H1 (cell line): ENCODE data around the gene SRP9. TPM values are rescaled to one million over a fixed set of nuclear protein-coding genes. Genes with fewer than 3 reads are reported as not detected.
"Not testable (repeated sequence)": the region's sequence is repeated elsewhere in the genome, so short reads cannot be mapped to it uniquely, and the experiment has no call there.

ENCODE experiments used
- CTCF ChIA-PET: fragments of 300-600 bp; sonication (Branson Sonifier 250); formaldehyde crosslinking; loops from one replicate; lab custom pipeline; 2021; ENCODE audit not compliant: partially characterized antibody; lab: Charles Lee
- POLR2A ChIA-PET: fragments of 300-600 bp; sonication (Branson Sonifier 250); formaldehyde crosslinking; loops from one replicate; lab custom pipeline; 2021; ENCODE audit warnings: inconsistent platforms; ENCODE audit not compliant: partially characterized antibody; lab: Charles Lee
- DNase-seq, 2 experiments: peaks; one replicate each; pipeline versions ENCODE4 v3.0.0 to v3.0.0-alpha.2; 2010 to 2022; ENCODE audit warnings: low spot score in 2 of 2, low read depth in 1 of 2, mixed read lengths in 1 of 2
- FAIRE-seq: peaks from 2 replicates; lab custom pipeline; 2011; peaks lifted over from hg19 to GRCh38; lab: Jason Lieb, UNC
- H2AFZ ChIP-seq: 2 replicates; pipeline ENCODE4 v1.8.1; 2012; ENCODE audit warnings: low read length, inconsistent platforms
- H2AK5ac ChIP-seq: 2 replicates; pipeline ENCODE4 v1.6.1; 2013; ENCODE audit warnings: low read depth, low read length
- H2BK120ac ChIP-seq: replicated peaks from 2 replicates; pipeline ENCODE3; 2013; ENCODE audit warnings: low read depth, low read length, inconsistent platforms
- H2BK12ac ChIP-seq: 2 replicates; pipeline ENCODE4 v1.6.1; 2013; ENCODE audit warnings: low read depth, low read length
- H2BK15ac ChIP-seq: 2 replicates; pipeline ENCODE4 v1.6.1; 2013; ENCODE audit warnings: low read length
- H2BK20ac ChIP-seq: 2 replicates; pipeline ENCODE4 v1.6.1; 2013; ENCODE audit warnings: low read length
- H2BK5ac ChIP-seq: 2 replicates; pipeline ENCODE4 v1.6.1; 2013; ENCODE audit warnings: low read depth, low read length
- H3K14ac ChIP-seq: 2 replicates; pipeline ENCODE4 v1.6.1; 2013; ENCODE audit warnings: inconsistent platforms; ENCODE audit not compliant: insufficient read length
- H3K18ac ChIP-seq: 2 replicates; pipeline ENCODE4 v1.6.1; 2013; ENCODE audit warnings: low read length; ENCODE audit errors: extremely low read depth
- H3K23ac ChIP-seq: 2 replicates; pipeline ENCODE4 v1.6.1; 2013; ENCODE audit warnings: inconsistent platforms; ENCODE audit not compliant: insufficient read length
- H3K23me2 ChIP-seq: 2 replicates; pipeline ENCODE4 v1.6.1; 2013; ENCODE audit warnings: low read depth, low read length
- H3K27ac ChIP-seq: 2 replicates; pipeline ENCODE4 v1.6.1; 2011; ENCODE audit warnings: low read depth, low read length, inconsistent platforms
- H3K27me3 ChIP-seq, 4 experiments: replicated peaks in 1 of 4; 1 replicate in 1 of 4; 2 replicates in 3 of 4; pipeline versions ENCODE4 v1.6.1 to v1.8.1; 2011 to 2013; ENCODE audit warnings: low read length in 3 of 4, mild to moderate bottlenecking in 3 of 4, inconsistent platforms in 2 of 4, mixed read lengths in 2 of 4, moderate library complexity in 1 of 4; ENCODE audit not compliant: control insufficient read depth in 3 of 4, insufficient read depth in 3 of 4; ENCODE audit errors: extremely low read depth in 1 of 4
- H3K36me3 ChIP-seq, 4 experiments: 2 replicates each; pipeline versions ENCODE4 v1.6.1 to v1.8.1; 2011 to 2013; ENCODE audit warnings: mild to moderate bottlenecking in 4 of 4, low read length in 3 of 4, moderate library complexity in 2 of 4, control low read depth in 1 of 4, inconsistent platforms in 1 of 4; ENCODE audit not compliant: insufficient read depth in 4 of 4, control insufficient read depth in 2 of 4
- H3K4ac ChIP-seq: replicated peaks from 2 replicates; pipeline ENCODE3; 2013; ENCODE audit warnings: low read length, low read depth, mixed read lengths, inconsistent platforms; ENCODE audit not compliant: insufficient read length
- H3K4me1 ChIP-seq, 4 experiments: replicated peaks in 1 of 4; 1 replicate in 1 of 4; 2 replicates in 3 of 4; pipeline versions ENCODE4 v1.6.1 to v1.8.1; 2011 to 2013; ENCODE audit warnings: low read length in 3 of 4, inconsistent platforms in 2 of 4, mixed read lengths in 1 of 4; ENCODE audit not compliant: insufficient read depth in 4 of 4, control insufficient read depth in 3 of 4
- H3K4me2 ChIP-seq, 2 experiments: 2 replicates each; pipeline versions ENCODE4 v1.6.1 to v1.8.1; 2011 to 2013; ENCODE audit warnings: low read depth in 2 of 2, low read length in 2 of 2, control low read depth in 1 of 2, inconsistent platforms in 1 of 2, mild to moderate bottlenecking in 1 of 2; ENCODE audit not compliant: insufficient read depth in 1 of 2
- H3K4me3 ChIP-seq, 4 experiments: fragments of 200-600, 300-600 bp in 1 of 4; sonication (generic), shearing (Covaris generic), sonication (Bioruptor Twin) in 1 of 4; 2 replicates each; pipeline versions ENCODE4 v1.5.1 to v1.8.1; 2011 to 2016; ENCODE audit warnings: low read length in 4 of 4, low read depth in 3 of 4, control low read depth in 2 of 4, inconsistent platforms in 2 of 4, mild to moderate bottlenecking in 2 of 4, mixed read lengths in 1 of 4, moderate library complexity in 1 of 4; ENCODE audit not compliant: insufficient read depth in 2 of 4; ENCODE audit errors: extremely low read depth in 1 of 4
- H3K56ac ChIP-seq: replicated peaks from 2 replicates; pipeline ENCODE3; 2013; ENCODE audit warnings: low read depth, mild to moderate bottlenecking, mixed read lengths, low read length, inconsistent platforms; ENCODE audit not compliant: insufficient read length
- H3K79me1 ChIP-seq: 2 replicates; pipeline ENCODE4 v1.6.1; 2013; ENCODE audit warnings: low read depth, low read length, control low read depth
- H3K79me2 ChIP-seq, 2 experiments: 2 replicates each; pipeline versions ENCODE4 v1.6.1 to v1.8.1; 2012 to 2013; ENCODE audit warnings: low read length in 2 of 2, mild to moderate bottlenecking in 2 of 2, inconsistent platforms in 1 of 2; ENCODE audit not compliant: insufficient read depth in 2 of 2, control insufficient read depth in 1 of 2
- H3K9ac ChIP-seq, 4 experiments: replicated peaks in 1 of 4; 1 replicate in 1 of 4; 2 replicates in 3 of 4; pipeline versions ENCODE4 v1.6.1 to v1.8.1; 2011 to 2013; ENCODE audit warnings: low read depth in 3 of 4, low read length in 3 of 4, control low read depth in 2 of 4, mild to moderate bottlenecking in 2 of 4, moderate library complexity in 2 of 4, inconsistent platforms in 1 of 4; ENCODE audit errors: extremely low read depth in 1 of 4
- H3K9me3 ChIP-seq, 2 experiments: 2 replicates each; pipeline versions ENCODE4 v1.6.1 to v1.8.1; 2012 to 2013; ENCODE audit warnings: mild to moderate bottlenecking in 2 of 2, moderate library complexity in 2 of 2, control low read depth in 1 of 2, inconsistent platforms in 1 of 2, low read depth in 1 of 2, low read length in 1 of 2, mixed read lengths in 1 of 2; ENCODE audit not compliant: insufficient read depth in 2 of 2
- H4K20me1 ChIP-seq, 2 experiments: replicated peaks in 1 of 2; 2 replicates each; pipeline versions ENCODE3 to v1.8.1; 2011 to 2013; ENCODE audit warnings: inconsistent platforms in 2 of 2, low read length in 2 of 2, mild to moderate bottlenecking in 1 of 2; ENCODE audit not compliant: insufficient read depth in 2 of 2, control insufficient read depth in 1 of 2
- H4K5ac ChIP-seq: 2 replicates; pipeline ENCODE4 v1.6.1; 2013; ENCODE audit warnings: low read length, low read depth, mixed read lengths, inconsistent platforms; ENCODE audit not compliant: insufficient read length
- H4K8ac ChIP-seq: 2 replicates; pipeline ENCODE4 v1.8.0; 2013; ENCODE audit warnings: mild to moderate bottlenecking, moderate library complexity, low read length, inconsistent platforms; ENCODE audit not compliant: insufficient read depth; ENCODE audit errors: extremely low read depth
- H4K91ac ChIP-seq: replicated peaks from 2 replicates; pipeline ENCODE3; 2013; ENCODE audit warnings: low read length, mixed read lengths, inconsistent platforms; ENCODE audit not compliant: insufficient read length
- GTF2F1 ChIP-seq: IDR thresholded peaks from 2 replicates; pipeline ENCODE4 v1.6.1; 2012; ENCODE audit warnings: low read depth, low read length, improper control_type of control experiment, borderline replicate concordance
- KDM4A ChIP-seq: IDR thresholded peaks from one replicate; pipeline ENCODE4 v1.7.1; 2012; ENCODE audit warnings: low read depth, mild to moderate bottlenecking, moderate library complexity, low read length, inconsistent platforms; ENCODE audit not compliant: severe bottlenecking
- POU5F1 ChIP-seq: IDR thresholded peaks from 2 replicates; pipeline ENCODE4 v1.6.1; 2011; ENCODE audit warnings: low read depth, mild to moderate bottlenecking, low read length, moderate library complexity
- SP1 ChIP-seq: IDR thresholded peaks from 2 replicates; pipeline ENCODE4 v1.6.1; 2011; ENCODE audit warnings: low read depth, low read length
- TBP ChIP-seq: IDR thresholded peaks from 2 replicates; pipeline ENCODE4 v1.6.1; 2011; ENCODE audit warnings: low read depth, low read length, improper control_type of control experiment
- YY1 ChIP-seq: IDR thresholded peaks from 2 replicates; pipeline ENCODE4 v1.6.1; 2011; ENCODE audit warnings: low read depth, mild to moderate bottlenecking, low read length
- WGBS, 2 experiments: shearing (Covaris generic) in 1 of 2; methylation state at CpG; one replicate each; pipeline versions ENCODE4 v1.1.6 to v1.1.7; 2013 to 2015; ENCODE audit warnings: low lambda C conversion rate in 2 of 2, mixed read lengths in 2 of 2, inconsistent platforms in 1 of 2, low coverage in 1 of 2, missing lambda C conversion rate in 1 of 2; ENCODE audit not compliant: insufficient replicate concordance in 2 of 2, insufficient coverage in 1 of 2, insufficient read length in 1 of 2; ENCODE audit errors: extremely low coverage in 1 of 2, missing lambda C conversion rate in 1 of 2; 5-methylcytosine and 5-hydroxymethylcytosine counted together
- polyA plus RNA-seq, 7 experiments: library from polyadenylated mRNA; depleted of rRNA in 3 of 7; stranded (reverse) in 5 of 7; unstranded in 2 of 7; fragments of >200 nt in 5 of 7; fragments of 200-250 nt in 2 of 7; gene quantifications; 1 replicate in 5 of 7; 2 replicates in 1 of 7; 4 replicates in 1 of 7; pipeline versions ENCODE4 v1.2.1 to v1.2.3, GENCODE V29; 2011 to 2013; ENCODE audit warnings: missing spikeins in 2 of 7, mixed read lengths in 2 of 7
- total RNA-seq: library from RNA; stranded (reverse); fragmentation: NEBNext Ultra II Directional; extraction: Animal tissue kit (Norgen Biotek cat#: 25700); gene quantifications from 2 replicates; pipeline ENCODE4 v1.2.1, GENCODE V29; 2021

The SRP9 gene
- total and polyA plus RNA-seq, 2 of the 8 experiments (the other 6 are each of a cell fraction or from before 2014, with no cell fraction given) = 446 to 572 TPM

- no peak for TF ChIP-seq GTF2F1
- no peak for TF ChIP-seq KDM4A
- no peak for TF ChIP-seq POU5F1
- no peak for TF ChIP-seq YY1
- TF ChIP-seq SP1 = no peak
- no peak for TF ChIP-seq TBP
Observed at GRCh38 chr1:225780630-225781029, 3.0 kb downstream of the SRP9 start (continued).

DNA sequence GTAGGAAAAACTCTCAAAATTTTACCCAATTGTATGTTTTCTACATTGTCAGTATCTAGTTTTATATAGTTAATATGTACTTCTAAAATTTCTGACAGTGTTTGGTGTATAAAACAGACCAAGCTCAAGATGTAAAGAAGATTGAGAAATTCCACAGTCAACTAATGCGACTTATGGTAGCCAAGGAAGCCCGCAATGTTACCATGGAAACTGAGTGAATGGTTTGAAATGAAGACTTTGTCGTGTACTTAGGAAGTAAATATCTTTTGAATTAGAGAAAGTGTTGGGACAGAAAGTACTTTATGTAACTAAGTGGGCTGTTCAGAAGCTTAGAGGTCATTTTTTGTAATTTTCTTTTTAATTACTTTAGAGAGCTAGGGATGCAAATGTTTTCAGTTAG, 11.5 kb downstream of the SRP9 start:
- H3K79me2 ChIP-seq = peaks cover 0 to 33% of the 10 kb centered on the region in 2 experiments; a peak in 2 of 4 replicates
- peaks cover 8 to 13% of the 10 kb centered on the region in 2 experiments for H3K9me3 ChIP-seq
- WGBS, 2 experiments = 95% methylated on average over 3 of the region's 3 CpGs; no CpG with 5 or more reads in 1 of the 2 experiments
- H2BK20ac ChIP-seq, H4K91ac ChIP-seq, H2AFZ ChIP-seq, H2BK15ac ChIP-seq, H3K27ac ChIP-seq, H2BK12ac ChIP-seq, H3K4me3 ChIP-seq, H2BK5ac ChIP-seq, H3K9ac ChIP-seq, H4K8ac ChIP-seq, H3K14ac ChIP-seq, H3K4me1 ChIP-seq, H4K20me1 ChIP-seq, H3K18ac ChIP-seq, H3K4ac ChIP-seq, H2BK120ac ChIP-seq, DNase-seq, H3K23me2 ChIP-seq, H3K27me3 ChIP-seq, H2AK5ac ChIP-seq, H3K23ac ChIP-seq, H3K79me1 ChIP-seq, H3K56ac ChIP-seq, H3K4me2 ChIP-seq, H4K5ac ChIP-seq: not testable (repeated sequence)
- peak; percentile 73 for FAIRE-seq
- ChIA-PET POLR2A (interaction anchor here (1.5 to 6.0 kb wide), 4 partner anchors 8 to 21 kb away, joined by 7 to 78 read pairs (median 24); partner anchors contain the start of genes EPHX1 and SRP9), CTCF (interaction anchor here (0.9 kb wide), 1 partner anchor 55 kb away, joined by 3 read pairs; no protein-coding TSS in a partner anchor)
- peaks cover 9 to 76% (median 47%) of the 10 kb centered on the region in 4 experiments for H3K36me3 ChIP-seq
